ENCODE data around the gene CCR2.

- TF ChIP-seq CTCF (IDR thresholded peaks at IDR 0.05) (no peak), POLR2A (IDR thresholded peaks at IDR 0.05; ENCODE audit: low read depth) (no peak), EP300 (IDR thresholded peaks at IDR 0.05) (no peak), POLR2AphosphoS5 (IDR thresholded peaks at IDR 0.05) (no peak)
Observed at GRCh38 chr3:46389306-46389705, 35.4 kb downstream of the CCR2 start.
